NCI-H2081 (cell line): Measurements from ENCODE around the gene BRAT1.

Source experiments
- DNase-seq, 2 experiments: peaks; one replicate each; lab custom pipeline; 2025; lab: John Stamatoyannopoulos, UW

BRAT1 gene

DNA sequence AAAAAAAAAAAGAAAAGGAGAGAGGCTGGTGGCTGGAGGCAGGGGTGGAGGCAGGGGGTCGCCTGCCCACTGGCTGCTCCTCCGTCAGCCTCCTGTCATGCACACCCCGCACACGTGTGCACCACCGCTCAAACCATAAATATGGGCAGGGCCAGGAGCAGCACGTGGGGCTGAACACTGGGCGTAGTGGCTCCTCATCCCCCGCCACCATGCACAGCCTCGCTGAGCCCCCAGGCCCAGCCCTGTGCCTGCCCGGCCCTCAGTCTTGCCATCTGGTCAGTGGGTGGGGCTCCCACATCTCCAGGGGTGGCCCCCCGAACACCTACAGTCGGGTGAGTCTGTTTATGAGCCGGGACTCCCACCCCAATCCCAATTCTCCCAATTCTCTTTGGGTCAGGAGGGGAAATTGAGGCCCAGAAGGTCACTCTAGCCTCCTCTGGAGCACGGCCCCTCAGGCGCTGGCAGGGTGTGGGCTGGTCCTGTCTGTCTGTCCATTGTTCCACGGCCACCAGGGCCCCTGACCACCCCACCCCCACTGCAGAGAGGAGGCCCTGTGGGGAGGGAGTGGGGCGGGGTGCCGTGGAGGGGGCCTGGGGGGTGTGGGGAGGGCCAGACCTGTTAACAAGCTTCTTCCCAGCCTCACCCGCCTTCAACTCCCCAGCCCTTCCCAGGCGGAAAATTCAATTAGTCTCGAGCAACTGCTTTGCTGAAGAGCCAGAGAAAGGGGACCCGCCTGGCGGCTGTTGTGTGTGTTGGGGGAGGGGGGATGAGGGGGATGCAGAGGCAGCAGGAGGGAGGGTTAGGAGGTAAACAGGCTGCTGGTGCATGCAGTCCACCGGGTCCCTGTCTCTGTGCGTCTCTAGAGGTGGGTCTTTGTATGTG is 59.7 kb downstream of the BRAT1 start:
- DNase-seq, result no peak

DNA sequence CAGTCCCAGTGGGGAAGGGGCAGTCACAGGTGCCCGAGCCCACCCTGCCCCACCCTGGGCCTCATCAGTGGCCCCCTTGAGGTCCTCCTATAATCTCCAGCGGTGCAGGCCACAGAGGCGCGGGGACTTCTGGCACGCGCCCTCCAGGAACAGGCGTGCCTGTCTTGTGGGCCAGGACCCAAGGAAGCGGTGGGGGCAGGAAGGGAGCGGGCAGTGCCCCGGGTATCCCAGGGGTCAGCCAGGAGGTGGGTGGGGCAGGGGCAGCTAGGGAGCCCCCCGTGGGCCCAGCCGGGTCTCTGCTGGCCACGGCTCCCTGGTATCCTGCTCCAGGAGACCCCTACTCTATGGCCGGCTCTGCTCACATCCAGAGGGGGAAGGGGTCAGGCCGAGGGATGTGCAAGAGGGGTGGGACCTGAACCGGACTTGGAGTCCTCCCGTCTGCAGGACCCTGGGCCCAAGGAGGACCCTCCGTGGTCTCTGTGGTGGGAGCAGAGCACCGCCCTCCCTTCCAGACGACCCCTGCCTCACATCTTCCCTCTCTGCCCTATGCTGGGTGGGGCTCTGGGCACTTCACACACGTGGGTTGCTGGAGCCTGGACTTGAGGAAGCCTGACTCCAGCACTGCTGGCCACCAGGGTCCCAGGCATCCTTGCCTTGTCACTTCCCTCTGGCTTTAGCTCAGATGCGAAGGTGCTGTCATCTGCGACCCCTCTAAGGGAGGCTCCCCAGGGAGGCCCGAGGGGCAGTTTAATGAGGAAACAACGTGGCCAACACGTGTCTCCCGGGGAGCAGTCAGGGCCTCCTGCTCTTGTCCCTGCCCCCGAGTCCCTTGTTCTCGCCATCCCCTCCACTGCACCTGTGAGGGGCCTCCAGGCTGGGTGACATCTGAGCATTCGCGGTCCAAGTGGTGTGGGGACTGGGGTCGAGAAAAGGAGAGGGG is 60.9 kb downstream of the BRAT1 start:
- DNase-seq, result no peak

DNA sequence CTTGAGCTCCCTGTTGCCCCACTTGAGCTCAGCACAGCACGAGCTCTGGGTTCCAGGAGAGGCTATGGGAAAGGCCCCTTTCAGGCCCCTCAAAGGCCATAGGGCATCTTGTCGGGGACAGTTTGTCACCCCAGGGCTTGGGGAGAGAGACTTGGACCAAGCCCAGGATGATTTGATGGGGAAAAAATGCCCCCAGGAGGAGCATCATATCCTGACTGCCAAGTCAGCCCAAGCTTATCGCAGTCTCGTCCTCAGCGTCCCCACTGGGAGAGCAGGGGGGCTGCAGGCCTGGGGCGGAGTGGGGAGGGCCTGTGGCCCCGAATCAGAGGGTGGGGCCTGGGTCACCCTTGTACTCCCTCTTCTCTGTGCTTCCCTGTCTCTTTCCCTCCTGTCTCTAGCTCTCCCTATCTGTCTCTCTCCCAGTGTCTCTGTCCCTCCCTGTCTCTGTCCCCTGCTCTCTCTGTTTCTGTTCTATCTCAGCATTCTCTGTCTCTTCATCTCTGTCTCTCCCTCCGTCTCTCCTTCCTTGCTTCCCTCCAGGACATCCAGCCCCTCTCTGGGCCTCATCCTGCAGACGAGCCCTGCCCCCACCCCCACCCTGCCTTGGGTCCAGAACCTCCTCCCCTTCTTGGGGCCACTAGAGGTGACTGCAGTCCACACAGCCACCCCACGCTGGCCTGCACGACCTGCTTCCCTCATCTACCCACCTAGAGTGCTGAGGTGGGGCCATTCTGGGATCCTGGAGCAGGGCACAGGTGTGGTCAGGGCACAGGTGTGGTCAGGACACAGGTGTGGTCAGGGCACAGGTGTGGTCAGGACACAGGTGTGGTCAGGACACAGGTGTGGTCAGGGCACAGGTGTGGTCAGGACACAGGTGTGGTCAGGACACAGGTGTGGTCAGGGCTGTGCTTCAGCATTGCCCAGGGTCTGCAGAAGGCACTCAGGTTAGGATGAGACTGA is 61.8 kb downstream of the BRAT1 start:
- DNase-seq, result no peak

DNA sequence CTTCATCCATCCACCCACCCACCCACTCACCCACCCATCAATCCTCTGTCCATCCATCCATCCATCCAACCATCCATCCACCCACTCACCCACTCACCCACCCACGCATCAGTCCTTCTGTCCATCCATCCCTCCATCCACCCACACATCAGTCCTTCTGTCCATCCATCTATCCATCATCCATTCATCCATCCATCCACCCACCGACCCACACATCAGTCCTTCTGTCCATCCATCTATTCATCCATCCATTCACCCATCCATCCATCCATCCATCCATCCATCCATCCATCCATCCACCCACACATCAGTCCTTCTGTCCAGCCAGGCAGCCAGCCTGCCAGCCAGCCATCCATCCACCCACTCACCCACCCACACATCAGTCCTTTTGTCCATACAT is 63.3 kb downstream of the BRAT1 start:
- DNase-seq, result no peak

DNA sequence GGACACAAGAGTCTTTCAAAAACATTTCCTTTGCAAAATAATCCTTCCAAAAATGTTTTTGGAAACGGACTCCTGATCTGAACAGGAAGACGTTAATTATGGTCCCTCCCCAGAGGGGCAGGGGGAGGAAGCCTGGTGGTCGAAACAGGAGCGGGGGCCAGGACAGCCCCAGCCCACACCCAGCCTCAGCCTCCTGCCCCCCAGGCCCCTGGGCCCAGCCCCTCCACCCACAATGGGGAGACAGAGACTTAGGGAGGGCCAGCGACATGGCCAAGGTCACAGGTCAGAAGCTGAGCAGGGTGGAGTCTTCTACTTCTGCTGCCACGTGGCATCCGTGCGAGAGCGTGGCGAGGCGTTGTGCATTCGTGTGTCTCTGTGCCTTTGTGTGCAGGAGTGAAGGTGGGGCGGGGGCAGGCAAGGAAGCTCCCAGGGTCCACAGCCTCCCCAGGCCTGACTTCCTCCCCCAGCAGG is 65.1 kb downstream of the BRAT1 start:
- no peak for DNase-seq

DNA sequence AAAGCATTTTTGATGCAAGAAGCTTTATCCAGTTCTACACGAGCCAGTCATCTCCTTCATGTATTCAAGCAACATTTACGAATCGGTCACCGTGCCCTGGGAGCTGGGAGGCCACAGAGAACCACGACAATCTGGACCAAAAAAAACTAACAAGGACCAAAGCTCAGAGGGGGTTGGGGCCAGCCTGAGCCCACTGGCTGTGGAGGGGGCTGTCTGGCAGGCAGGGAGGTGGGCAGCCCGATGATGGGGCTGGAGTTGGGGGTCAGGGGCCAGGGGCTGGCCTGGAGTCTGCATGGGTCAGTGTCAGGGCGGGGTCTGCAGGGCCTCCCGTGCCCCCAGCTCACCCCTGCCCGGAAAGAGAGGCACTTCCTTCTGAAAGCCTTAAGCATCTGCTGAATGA is 66.6 kb downstream of the BRAT1 start:
- no peak for DNase-seq

DNA sequence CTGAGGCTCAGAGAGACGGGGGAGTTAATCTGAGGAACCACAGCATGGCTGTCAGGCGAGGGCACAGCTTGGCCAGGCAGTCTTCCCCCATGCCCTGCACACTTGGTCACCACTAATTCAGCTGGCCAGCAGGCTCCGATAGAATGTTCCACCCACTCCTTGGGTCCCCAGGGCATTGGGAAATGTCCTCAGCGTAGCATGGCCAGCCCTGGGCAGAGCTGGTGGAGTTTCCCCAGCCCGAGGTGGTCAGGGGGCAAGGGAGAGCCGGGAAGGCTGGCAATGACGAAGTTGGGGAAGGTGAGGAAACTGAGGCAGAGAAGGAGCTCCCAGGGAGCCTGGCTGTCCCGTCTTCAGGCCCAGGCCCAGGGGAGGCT is 67.1 kb downstream of the BRAT1 start:
- no peak for DNase-seq
